H1 (cell line): ENCODE data around the gene COL25A1.

Source experiments
- BACH1 ChIP-seq: IDR thresholded peaks from 2 replicates; pipeline ENCODE4 v1.6.1; 2012; ENCODE audit warnings: low read length, improper control_type of control experiment
- CEBPB ChIP-seq: IDR thresholded peaks from 2 replicates; pipeline ENCODE4 v1.6.1; 2012; ENCODE audit warnings: low read depth, low read length
- CTCF ChIP-seq, 3 experiments: IDR thresholded peaks; 1 replicate in 2 of 3; 2 replicates in 1 of 3; pipeline versions ENCODE4 v1.5.1 to v1.6.1; 2011; ENCODE audit warnings: low read length in 3 of 3, mild to moderate bottlenecking in 3 of 3, inconsistent platforms in 2 of 3, low read depth in 1 of 3, moderate library complexity in 1 of 3; ENCODE audit not compliant: insufficient read depth in 1 of 3; ENCODE audit errors: control extremely low read depth in 1 of 3
- EZH2 ChIP-seq: fragments of 200-600 bp; sonication (generic); IDR thresholded peaks from 2 replicates; pipeline ENCODE4 v1.7.1; 2012; ENCODE audit warnings: low read depth, mild to moderate bottlenecking, moderate library complexity, low read length, inconsistent platforms; ENCODE audit not compliant: severe bottlenecking
- FOSL1 ChIP-seq: IDR thresholded peaks from 2 replicates; pipeline ENCODE4 v1.6.1; 2011; ENCODE audit warnings: mild to moderate bottlenecking, low read depth, low read length, moderate library complexity; ENCODE audit not compliant: insufficient read depth
- JUN ChIP-seq: IDR thresholded peaks from 2 replicates; pipeline ENCODE4 v1.6.1; 2011; ENCODE audit warnings: low read depth, mild to moderate bottlenecking, improper control_type of control experiment, low read length
- NANOG ChIP-seq: IDR thresholded peaks from 2 replicates; pipeline ENCODE4 v1.6.1; 2011; ENCODE audit warnings: low read length, low read depth, mild to moderate bottlenecking, inconsistent platforms; ENCODE audit not compliant: insufficient read depth, poor library complexity, severe bottlenecking
- NRF1 ChIP-seq: IDR thresholded peaks from 2 replicates; pipeline ENCODE4 v1.6.1; 2011; ENCODE audit warnings: mild to moderate bottlenecking, low read depth, low read length, improper control_type of control experiment
- POLR2A ChIP-seq, 2 experiments: IDR thresholded peaks; 1 replicate in 1 of 2; 2 replicates in 1 of 2; pipeline ENCODE4 v1.6.1; 2011; ENCODE audit warnings: low read depth in 2 of 2, low read length in 2 of 2, mild to moderate bottlenecking in 2 of 2; ENCODE audit errors: control extremely low read depth in 1 of 2
- ZNF274 ChIP-seq: IDR thresholded peaks from 2 replicates; pipeline ENCODE4 v1.7.0; 2012; ENCODE audit warnings: low read length, borderline replicate concordance; ENCODE audit errors: extremely low read depth

- TF ChIP-seq CTCF (IDR thresholded peaks at IDR 0.05; ENCODE audit: control extremely low read depth in 1 of 3, insufficient read depth in 1 of 3, low read depth in 1 of 3, low read length in 3 of 3), result no peak
- TF ChIP-seq BACH1, result no peak
- no peak for TF ChIP-seq ZNF274
- no peak for TF ChIP-seq JUN
- TF ChIP-seq POLR2A (IDR thresholded peaks at IDR 0.05; ENCODE audit: control extremely low read depth in 1 of 2, low read depth in 2 of 2, low read length in 2 of 2), result no peak
- no peak for TF ChIP-seq FOSL1
- no peak for TF ChIP-seq NANOG
- no peak for TF ChIP-seq CEBPB
- TF ChIP-seq EZH2, result no peak
- TF ChIP-seq NRF1, result no peak
Measured at GRCh38 chr4:108877821-108878220, 424.6 kb downstream of the COL25A1 start.
